Activated naive CD8-positive, alpha-beta T cell treated with anti-CD3 and anti-CD28 coated beads, Interleukin-2, amount 10 ng/mL, durations not matched to agents 7 days and 5 days (primary cell): ENCODE results near the gene CFAP46. TPM values are rescaled to one million over a fixed set of nuclear protein-coding genes. Genes with fewer than 3 reads are reported as not detected.

ENCODE experiments used
- ATAC-seq: fragments of 150-1000 bp; cut with Tn5 transposase; one replicate; pipeline ENCODE4 v1.10.0; 2021; ENCODE audit warnings: low read depth, moderate library complexity
- POLR2A ChIA-PET: fragments of 350-600 bp; sonication (Branson Sonifier 250); formaldehyde crosslinking; loops from one replicate; lab custom pipeline; 2021; ENCODE audit warnings: antibody characterized with exemption; lab: Charles Lee
- DNase-seq: peaks from one replicate; pipeline ENCODE4 v3.0.0; 2021
- H3K27ac Mint-ChIP-seq: one replicate; pipeline ENCODE4 v1.8.0; 2022; ENCODE audit warnings: mild to moderate bottlenecking, mixed read lengths
- H3K27me3 Mint-ChIP-seq: one replicate; pipeline ENCODE4 v1.8.0; 2022; ENCODE audit warnings: mild to moderate bottlenecking, moderate library complexity, mixed read lengths
- H3K36me3 Mint-ChIP-seq: one replicate; pipeline ENCODE4 v1.8.0; 2021; ENCODE audit warnings: mild to moderate bottlenecking, mixed read lengths
- H3K4me1 Mint-ChIP-seq: one replicate; pipeline ENCODE4 v1.8.0; 2021; ENCODE audit warnings: mixed read lengths
- H3K4me3 Mint-ChIP-seq: one replicate; pipeline ENCODE4 v1.8.0; 2022; ENCODE audit warnings: mild to moderate bottlenecking, moderate library complexity, mixed read lengths
- H3K9me3 Mint-ChIP-seq: one replicate; pipeline ENCODE4 v1.8.0; 2021; ENCODE audit warnings: mixed read lengths
- total RNA-seq, 2 experiments: library from RNA; stranded (reverse); gene quantifications; one replicate each; pipeline ENCODE4 v1.2.3, GENCODE V29; 2021

Gene CFAP46
- total RNA-seq, 2 experiments from 2014 or later, result not detected

DNA sequence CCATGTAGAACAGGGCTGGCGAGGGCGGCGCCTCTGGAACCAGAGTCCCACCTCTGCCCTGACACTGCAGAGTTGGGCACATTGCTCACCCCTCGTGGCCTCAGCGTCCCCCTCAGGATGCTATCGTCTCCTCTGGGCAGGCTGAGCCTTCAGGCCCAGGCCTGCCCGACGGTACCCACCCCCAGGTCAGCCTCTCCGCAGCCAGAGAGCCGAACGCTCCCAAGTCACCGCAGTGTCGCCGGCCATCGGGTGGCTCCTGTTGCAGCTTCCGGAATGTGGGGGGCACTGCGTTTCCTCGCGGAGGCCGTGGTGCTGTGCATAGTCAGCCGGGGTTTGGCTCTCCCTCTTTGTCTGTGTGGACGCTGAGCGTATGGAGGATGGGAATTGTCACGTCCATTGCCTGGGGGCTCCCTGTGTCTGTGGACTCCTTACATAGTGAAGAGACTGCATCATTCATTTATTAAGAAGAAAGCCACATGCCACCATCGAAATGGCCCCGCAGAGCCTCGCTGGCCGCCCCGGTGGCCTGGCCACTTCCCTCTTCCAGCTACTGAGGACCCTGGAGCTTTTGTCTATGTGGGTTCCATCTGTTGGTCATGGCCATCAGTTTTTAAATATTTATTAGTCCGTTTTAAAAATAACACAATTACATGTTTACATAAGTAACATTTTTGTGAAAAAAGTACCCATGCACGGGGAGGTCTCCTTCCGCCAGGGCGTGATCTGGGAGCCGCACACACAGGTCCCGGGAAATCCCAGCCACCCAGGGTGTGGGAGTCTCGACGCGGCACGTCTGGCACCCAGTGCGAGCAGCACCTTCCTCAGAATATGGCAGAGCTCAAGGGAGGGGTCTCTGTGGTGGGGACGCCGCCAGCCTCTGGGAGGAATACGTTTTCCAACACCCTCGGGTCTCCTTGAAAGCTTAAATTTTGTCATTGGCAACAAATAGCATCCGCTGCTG lies 172.0 kb downstream of the CFAP46 start:
- POLR2A ChIA-PET, result no interaction called here
- Mint-ChIP-seq H3K27ac (no peak overlapping the region), H3K4me3 (no peak overlapping the region), H3K27me3 (no peaks in the 10 kb centered on the region), H3K36me3 (peaks cover 13% of the 10 kb centered on the region), H3K4me1 (no peaks in the 10 kb centered on the region), H3K9me3 (peaks cover 3% of the 10 kb centered on the region)
- ATAC-seq (no peak), DNase-seq (no peak)

- DNase-seq (no peak), ATAC-seq (no peak)
- Mint-ChIP-seq H3K36me3 (peaks cover 13% of the 10 kb centered on the region), H3K4me3 (no peak overlapping the region), H3K27me3 (no peaks in the 10 kb centered on the region), H3K9me3 (peaks cover 3% of the 10 kb centered on the region), H3K4me1 (no peaks in the 10 kb centered on the region), H3K27ac (no peak overlapping the region)
- POLR2A ChIA-PET, result no interaction called here
Observed at GRCh38 chr10:132768346-132769248, 173.8 kb downstream of the CFAP46 start.

- ATAC-seq, result no peak
Observed at GRCh38 chr10:132766291-132766690, 176.1 kb downstream of the CFAP46 start.

GRCh38 chr10:132765435-132765834 lies 176.9 kb downstream of the CFAP46 start:
- no peaks in the 10 kb centered on the region for H3K4me1 Mint-ChIP-seq
- H3K36me3 Mint-ChIP-seq, result peaks cover 9% of the 10 kb centered on the region
- ATAC-seq (no peak), DNase-seq (no peak)
- no peak overlapping the region for H3K4me3 Mint-ChIP-seq
- POLR2A ChIA-PET, result no interaction called here
- H3K27me3 Mint-ChIP-seq, result no peaks in the 10 kb centered on the region
- no peak overlapping the region for H3K27ac Mint-ChIP-seq
- peaks cover 1% of the 10 kb centered on the region for H3K9me3 Mint-ChIP-seq

More at GRCh38 chr10:132766291-132766690, 176.1 kb downstream of the CFAP46 start:
- Mint-ChIP-seq H3K27me3 (no peaks in the 10 kb centered on the region), H3K4me3 (no peak overlapping the region), H3K27ac (no peak overlapping the region), H3K9me3 (peaks cover 1% of the 10 kb centered on the region), H3K4me1 (no peaks in the 10 kb centered on the region), H3K36me3 (peaks cover 14% of the 10 kb centered on the region)
- DNase-seq, result no peak
- POLR2A ChIA-PET, result no interaction called here

GRCh38 chr10:132764108-132764507 lies 178.3 kb downstream of the CFAP46 start:
- no peaks in the 10 kb centered on the region for H3K4me1 Mint-ChIP-seq
- H3K27ac Mint-ChIP-seq, result no peak overlapping the region
- ATAC-seq, result no peak
- no peak overlapping the region for H3K4me3 Mint-ChIP-seq
- peaks cover 1% of the 10 kb centered on the region for H3K9me3 Mint-ChIP-seq
- DNase-seq, result no peak
- POLR2A ChIA-PET, result no interaction called here
- no peaks in the 10 kb centered on the region for H3K27me3 Mint-ChIP-seq
- peaks cover 7% of the 10 kb centered on the region for H3K36me3 Mint-ChIP-seq

DNA sequence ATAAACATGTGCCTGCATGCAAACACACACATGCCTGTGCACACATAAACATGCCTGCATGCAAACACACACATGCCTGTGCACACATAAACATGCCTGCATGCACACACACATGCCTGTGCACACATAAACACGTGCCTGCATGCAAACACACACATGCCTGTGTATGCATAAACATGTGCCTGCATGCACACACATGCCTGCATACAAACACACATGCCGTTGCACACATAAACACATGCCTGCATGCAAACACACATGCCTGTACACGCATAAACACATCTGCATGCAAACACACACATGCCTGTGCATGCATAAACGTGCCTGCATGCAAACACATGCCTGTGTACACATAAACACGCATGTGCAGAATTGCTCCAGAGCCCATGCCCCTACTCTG lies 178.8 kb downstream of the CFAP46 start:
- Mint-ChIP-seq H3K9me3 (peaks cover 1% of the 10 kb centered on the region), H3K27me3 (no peaks in the 10 kb centered on the region), H3K36me3 (peaks cover 7% of the 10 kb centered on the region), H3K4me1 (no peaks in the 10 kb centered on the region), H3K4me3 (no peak overlapping the region), H3K27ac (no peak overlapping the region)
- no peak for DNase-seq
- POLR2A ChIA-PET, result no interaction called here
- ATAC-seq, result no peak

DNA sequence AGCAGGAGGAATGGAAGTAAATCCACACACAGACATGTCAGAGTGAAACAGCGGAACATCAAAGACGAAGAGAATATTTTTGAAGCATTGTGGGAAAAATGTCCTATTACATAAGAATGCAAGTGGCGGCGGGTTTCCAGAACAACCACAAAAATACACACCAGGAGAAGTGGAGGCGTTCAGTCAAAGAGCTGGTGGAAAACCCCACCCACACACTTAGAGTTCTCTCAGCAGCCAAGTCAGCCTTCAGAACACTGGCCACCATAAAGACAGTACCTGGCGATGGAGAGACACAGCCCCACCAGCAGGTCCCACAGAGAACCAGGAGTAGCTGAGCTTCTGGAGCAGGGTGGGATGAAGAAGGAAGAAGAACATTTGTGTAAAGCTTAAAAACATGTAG lies 180.1 kb downstream of the CFAP46 start:
- peaks cover 1% of the 10 kb centered on the region for H3K9me3 Mint-ChIP-seq
- no peaks in the 10 kb centered on the region for H3K27me3 Mint-ChIP-seq
- H3K4me1 Mint-ChIP-seq, result no peaks in the 10 kb centered on the region
- ATAC-seq (no peak), DNase-seq (no peak)
- no peak overlapping the region for H3K4me3 Mint-ChIP-seq
- POLR2A ChIA-PET, result no interaction called here
- peaks cover 8% of the 10 kb centered on the region for H3K36me3 Mint-ChIP-seq
- H3K27ac Mint-ChIP-seq, result no peak overlapping the region

DNA sequence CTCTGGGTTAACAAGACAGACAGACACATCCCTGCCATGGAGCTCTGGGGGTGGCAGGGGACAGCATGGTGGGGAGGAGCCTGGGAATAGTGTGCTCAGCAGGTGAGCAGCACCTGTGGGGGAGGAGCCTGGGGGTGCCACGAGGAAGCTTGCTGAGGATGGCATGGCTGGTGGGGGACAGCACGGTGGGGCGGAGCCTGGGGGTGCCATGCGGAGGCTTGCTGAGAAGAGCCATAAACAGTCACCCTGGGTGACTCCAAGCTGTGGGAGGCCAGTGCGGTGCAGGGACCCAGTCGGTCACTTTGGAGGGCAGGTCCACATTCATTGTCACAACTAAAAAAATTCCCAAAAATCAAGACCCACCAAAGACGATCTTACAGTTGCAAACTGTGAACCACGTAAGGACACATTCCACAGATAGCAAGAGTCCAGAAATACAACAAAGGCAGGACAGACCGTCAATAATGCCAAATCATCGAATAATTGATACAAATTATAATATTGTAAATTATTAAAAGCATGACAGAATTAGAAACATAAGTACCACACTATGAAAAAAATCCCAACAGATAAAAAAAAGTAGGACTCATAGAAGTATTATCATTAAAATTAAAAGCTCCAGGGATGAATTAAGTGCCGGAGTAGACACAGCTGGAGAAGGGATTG lies 180.8 kb downstream of the CFAP46 start:
- Mint-ChIP-seq H3K4me3 (no peak overlapping the region), H3K36me3 (peaks cover 8% of the 10 kb centered on the region), H3K4me1 (no peaks in the 10 kb centered on the region), H3K27ac (no peak overlapping the region), H3K9me3 (peaks cover 1% of the 10 kb centered on the region), H3K27me3 (no peaks in the 10 kb centered on the region)
- DNase-seq (no peak), ATAC-seq (no peak)
- POLR2A ChIA-PET, result no interaction called here

DNA sequence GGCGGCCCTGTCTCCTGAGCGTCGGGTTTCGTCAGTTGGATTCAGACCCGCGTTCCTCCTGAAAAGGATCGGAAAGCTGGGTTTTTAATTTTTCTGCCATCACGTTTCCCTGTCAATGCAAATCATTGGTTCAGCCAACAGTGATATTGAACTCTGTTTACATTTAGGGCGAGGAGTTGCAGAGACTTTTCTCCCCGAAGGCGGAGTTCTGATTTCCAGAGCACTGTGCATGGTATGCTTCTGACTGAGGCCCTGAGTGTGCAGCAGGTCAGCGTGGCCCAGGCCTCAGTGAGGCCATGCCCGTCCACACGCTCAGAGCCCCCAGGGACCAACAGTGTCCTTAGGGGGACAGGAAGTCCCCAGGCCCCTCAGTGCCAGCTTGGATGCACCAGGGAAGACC lies 183.5 kb downstream of the CFAP46 start:
- H3K27ac Mint-ChIP-seq, result no peak overlapping the region

More for the DNA sequence above, 183.5 kb downstream of the CFAP46 start:
- POLR2A ChIA-PET, result no interaction called here
- no peak for ATAC-seq
- DNase-seq, result no peak
- Mint-ChIP-seq H3K4me3 (no peak overlapping the region), H3K4me1 (peaks cover 2% of the 10 kb centered on the region), H3K9me3 (peaks cover 7% of the 10 kb centered on the region), H3K36me3 (peaks cover 15% of the 10 kb centered on the region), H3K27me3 (no peaks in the 10 kb centered on the region)

Other genes with a start within 250 kb of the CFAP46 start
- not detected for gene NKX6-2, start 156.4 kb downstream of the CFAP46 start, total RNA-seq
- gene ADGRA1, start 145.4 kb upstream of the CFAP46 start, total RNA-seq, result not detected
- gene KNDC1, start 217.6 kb upstream of the CFAP46 start, total RNA-seq, result under 1 TPM; 0.36 to 0.40 TPM